T-cell (primary cell): ENCODE measurements around the gene LDB2. TPM values are rescaled to one million over a fixed set of nuclear protein-coding genes. Genes with fewer than 3 reads are reported as not detected.
"Not testable (repeated sequence)": the region's sequence is repeated elsewhere in the genome, so short reads cannot be mapped to it uniquely, and the experiment has no call there.

Experiments used
- ATAC-seq, 4 experiments: fragments of 200-7000 bp in 3 of 4; fragments of 150-1000 bp in 1 of 4; cut with Tn5 transposase; replicated peaks in 1 of 4; 1 replicate in 3 of 4; 2 replicates in 1 of 4; pipeline ENCODE4 v1.10.0; 2021; ENCODE audit warnings: moderate library complexity in 3 of 4, mild to moderate bottlenecking in 2 of 4, moderate number of reproducible peaks in 1 of 4
- CTCF ChIA-PET, 2 donors: fragments of 300-600 bp; sonication (Branson Sonifier 250); formaldehyde crosslinking; loops; one replicate each; lab custom pipeline; 2022; ENCODE audit warnings: antibody characterized with exemption in 2 of 2; lab: Charles Lee
- POLR2A ChIA-PET, 2 donors: fragments of 300-600 bp; sonication (Branson Sonifier 250); formaldehyde crosslinking; loops; one replicate each; lab custom pipeline; 2022; ENCODE audit warnings: antibody characterized with exemption in 2 of 2; lab: Charles Lee
- DNase-seq, 35 experiments: peaks; one replicate each; pipeline versions ENCODE4 v3.0.0 to v3.0.0-alpha.2; 2013 to 2023
- H3K27ac ChIP-seq: one replicate; pipeline ENCODE4 v1.5.1; 2013; ENCODE audit warnings: low read length
- H3K27me3 ChIP-seq, 2 experiments: replicated peaks in 1 of 2; 1 replicate in 1 of 2; 2 replicates in 1 of 2; pipeline versions ENCODE4 v1.6.1 to v1.7.0; 2013; ENCODE audit warnings: low read length in 1 of 2, mixed read lengths in 1 of 2; ENCODE audit not compliant: control insufficient read depth in 2 of 2, insufficient read depth in 2 of 2; ENCODE audit errors: extremely low read depth in 1 of 2
- H3K36me3 ChIP-seq, 2 donors: 1 replicate in 1 of 2; 2 replicates in 1 of 2; pipeline versions ENCODE4 v1.6.1 to v1.7.0; 2013; ENCODE audit warnings: low read length in 1 of 2; ENCODE audit not compliant: control insufficient read depth in 2 of 2, insufficient read depth in 1 of 2; ENCODE audit errors: extremely low read depth in 1 of 2
- H3K4me1 ChIP-seq, 2 experiments: 1 replicate in 1 of 2; 2 replicates in 1 of 2; pipeline versions ENCODE4 v1.6.1 to v1.7.0; 2013; ENCODE audit warnings: low read length in 2 of 2, mixed read lengths in 1 of 2; ENCODE audit not compliant: insufficient read depth in 2 of 2, control insufficient read depth in 1 of 2; ENCODE audit errors: extremely low read depth in 1 of 2
- H3K4me3 ChIP-seq, 2 donors: 1 replicate in 1 of 2; 2 replicates in 1 of 2; pipeline versions ENCODE4 v1.5.1 to v1.7.0; 2013; ENCODE audit warnings: mild to moderate bottlenecking in 2 of 2, low read length in 1 of 2, moderate library complexity in 1 of 2; ENCODE audit not compliant: control insufficient read depth in 1 of 2; ENCODE audit errors: extremely low read depth in 1 of 2
- H3K9me3 ChIP-seq: 2 replicates; pipeline ENCODE4 v1.7.0; 2013
- H3K27ac Mint-ChIP-seq, 2 donors: one replicate each; pipeline ENCODE4 v1.8.0; 2020 to 2021; ENCODE audit warnings: mild to moderate bottlenecking in 2 of 2, mixed read lengths in 2 of 2
- H3K27me3 Mint-ChIP-seq, 2 donors: one replicate each; pipeline ENCODE4 v1.8.0; 2021 to 2022; ENCODE audit warnings: mixed read lengths in 2 of 2
- H3K36me3 Mint-ChIP-seq: one replicate; pipeline ENCODE4 v1.8.0; 2021; ENCODE audit warnings: mixed read lengths
- H3K4me1 Mint-ChIP-seq, 3 donors: one replicate each; pipeline ENCODE4 v1.8.0; 2020 to 2022; ENCODE audit warnings: mixed read lengths in 3 of 3, mild to moderate bottlenecking in 1 of 3
- H3K4me3 Mint-ChIP-seq, 3 donors: one replicate each; pipeline ENCODE4 v1.8.0; 2020 to 2022; ENCODE audit warnings: mild to moderate bottlenecking in 3 of 3, mixed read lengths in 3 of 3, moderate library complexity in 3 of 3
- H3K9me3 Mint-ChIP-seq, 3 donors: one replicate each; pipeline ENCODE4 v1.8.0; 2020 to 2022; ENCODE audit warnings: mixed read lengths in 3 of 3
- WGBS: methylation state at CpG from one replicate; pipeline ENCODE4 v1.1.5; 2013; ENCODE audit warnings: missing lambda C conversion rate; ENCODE audit not compliant: insufficient coverage; 5-methylcytosine and 5-hydroxymethylcytosine counted together
- total RNA-seq, 35 experiments: library from RNA in 6 of 35; stranded (reverse) in 6 of 35; fragments of 120-200 nt in 1 of 35; gene quantifications; one replicate each; pipeline versions ENCODE4 v1.2.1 to v1.2.4 and lab custom pipeline; 2013 to 2026

The LDB2 gene
- total RNA-seq, 5 donors from 2014 or later (not counting 1 experiment from before 2014, with no cell fraction given), result 0.15 to 0.82 (median 0.39) TPM; not detected in 2

GRCh38 chr4:16918716-16919115 lies 20.3 kb upstream of the LDB2 start:
- H3K27ac ChIP-seq, H3K4me3 ChIP-seq, H3K27me3 ChIP-seq, H3K36me3 ChIP-seq, H3K9me3 ChIP-seq, CTCF ChIA-PET, H3K36me3 Mint-ChIP-seq, DNase-seq, ATAC-seq, H3K4me1 Mint-ChIP-seq, H3K27me3 Mint-ChIP-seq, H3K27ac Mint-ChIP-seq, H3K9me3 Mint-ChIP-seq, H3K4me3 Mint-ChIP-seq, H3K4me1 ChIP-seq, POLR2A ChIA-PET: not testable (repeated sequence)
- WGBS, result no CpG with 5 or more reads among the region's 4 CpGs

GRCh38 chr4:16916719-16917337 lies 18.4 kb upstream of the LDB2 start:
- peaks cover 0 to 3% of the 10 kb centered on the region in 2 experiments for H3K4me1 ChIP-seq
- no peak overlapping the region for H3K4me3 Mint-ChIP-seq
- H3K36me3 ChIP-seq, result no peaks in the 10 kb centered on the region
- H3K27ac Mint-ChIP-seq, result no peak overlapping the region
- H3K9me3 Mint-ChIP-seq, result no peaks in the 10 kb centered on the region
- H3K27me3 ChIP-seq, result no peaks in the 10 kb centered on the region
- DNase-seq (peak; percentile 15 to 80 (median 53)), ATAC-seq (peak; percentile 58 to 87 (median 80))
- 56% methylated on average over 11 of the region's 13 CpGs for WGBS
- CTCF ChIA-PET, result interaction anchor here (0.6 to 1.7 kb wide), 8 partner anchors 9 to 939 kb away, joined by 3 to 7 read pairs (median 4); no protein-coding TSS in a partner anchor
- H3K4me3 ChIP-seq, result no peak overlapping the region
- H3K27me3 Mint-ChIP-seq, result peaks cover 0 to 2% of the 10 kb centered on the region in 2 donors
- no peaks in the 10 kb centered on the region for H3K36me3 Mint-ChIP-seq
- no peak overlapping the region for H3K27ac ChIP-seq
- no peaks in the 10 kb centered on the region for H3K4me1 Mint-ChIP-seq
- POLR2A ChIA-PET, result interaction anchor here in 1 of 2 donors (0.5 kb wide), 1 partner anchor 9 kb away, joined by 3 read pairs; no protein-coding TSS in a partner anchor
- H3K9me3 ChIP-seq, result no peaks in the 10 kb centered on the region

GRCh38 chr4:16916031-16916430 lies 17.6 kb upstream of the LDB2 start:
- Mint-ChIP-seq H3K27ac (no peak overlapping the region), H3K4me1 (no peaks in the 10 kb centered on the region), H3K4me3 (no peak overlapping the region), H3K27me3 (peaks cover 0 to 2% of the 10 kb centered on the region in 2 donors), H3K36me3 (no peaks in the 10 kb centered on the region), H3K9me3 (no peaks in the 10 kb centered on the region)
- no peak overlapping the region for H3K4me3 ChIP-seq
- WGBS, result no CpG with 5 or more reads among the region's 2 CpGs
- no peak overlapping the region for H3K27ac ChIP-seq
- ChIA-PET POLR2A (no interaction called here), CTCF (interaction anchor here (0.6 to 1.7 kb wide), 8 partner anchors 10 to 938 kb away, joined by 3 to 7 read pairs (median 4); no protein-coding TSS in a partner anchor)
- ATAC-seq (no peak), DNase-seq (no peak)
- H3K36me3 ChIP-seq, result no peaks in the 10 kb centered on the region
- peaks cover 0 to 3% of the 10 kb centered on the region in 2 experiments for H3K4me1 ChIP-seq
- H3K27me3 ChIP-seq, result no peaks in the 10 kb centered on the region
- no peaks in the 10 kb centered on the region for H3K9me3 ChIP-seq

GRCh38 chr4:16914208-16914607 lies 15.8 kb upstream of the LDB2 start:
- Histone ChIP-seq H3K36me3 (no peaks in the 10 kb centered on the region), H3K4me1 (peaks cover 0 to 3% of the 10 kb centered on the region in 2 experiments), H3K27me3 (peaks cover 0 to 1% of the 10 kb centered on the region in 2 experiments), H3K9me3 (no peaks in the 10 kb centered on the region), H3K4me3 (no peak overlapping the region), H3K27ac (no peak overlapping the region)
- Mint-ChIP-seq H3K36me3 (no peaks in the 10 kb centered on the region), H3K4me3 (no peak overlapping the region), H3K9me3 (no peaks in the 10 kb centered on the region), H3K27me3 (peaks cover 0 to 2% of the 10 kb centered on the region in 2 donors), H3K4me1 (no peaks in the 10 kb centered on the region), H3K27ac (no peak overlapping the region)
- WGBS, result no CpG with 5 or more reads among the region's 1 CpG
- ChIA-PET POLR2A (no interaction called here), CTCF (interaction anchor here in 1 of 2 donors (0.6 kb wide), 1 partner anchor 534 kb away, joined by 3 read pairs; no protein-coding TSS in a partner anchor)
- ATAC-seq (no peak), DNase-seq (no peak)

- Histone ChIP-seq H3K4me1 (peaks cover 0 to 3% of the 10 kb centered on the region in 2 experiments), H3K9me3 (no peaks in the 10 kb centered on the region), H3K27ac (no peak overlapping the region), H3K27me3 (peaks cover 0 to 3% of the 10 kb centered on the region in 2 experiments), H3K4me3 (no peak overlapping the region), H3K36me3 (no peaks in the 10 kb centered on the region)
- ChIA-PET CTCF (interaction anchor here in 1 of 2 donors (0.8 kb wide), 1 partner anchor 8 kb away, joined by 3 read pairs; no protein-coding TSS in a partner anchor), POLR2A (no interaction called here)
- ATAC-seq (no peak), DNase-seq (no peak)
- peaks cover 0 to 3% of the 10 kb centered on the region in 2 donors for H3K27me3 Mint-ChIP-seq
- 90% methylated on average over 4 of the region's 5 CpGs for WGBS
- H3K4me1 Mint-ChIP-seq, result no peaks in the 10 kb centered on the region
- H3K9me3 Mint-ChIP-seq, result no peaks in the 10 kb centered on the region
- H3K27ac Mint-ChIP-seq, result no peak overlapping the region
- no peaks in the 10 kb centered on the region for H3K36me3 Mint-ChIP-seq
- no peak overlapping the region for H3K4me3 Mint-ChIP-seq
Observed at GRCh38 chr4:16912896-16913295, 14.5 kb upstream of the LDB2 start.

GRCh38 chr4:16909281-16909680 lies 10.8 kb upstream of the LDB2 start:
- DNase-seq, result no peak
- H3K36me3 ChIP-seq, result no peaks in the 10 kb centered on the region
- no peaks in the 10 kb centered on the region for H3K36me3 Mint-ChIP-seq
- ATAC-seq, result no peak
- H3K9me3 Mint-ChIP-seq, result no peaks in the 10 kb centered on the region
- no peak overlapping the region for H3K4me3 ChIP-seq
- no peaks in the 10 kb centered on the region for H3K9me3 ChIP-seq
- H3K4me1 ChIP-seq, result no peaks in the 10 kb centered on the region
- no peak overlapping the region for H3K27ac ChIP-seq
- no peaks in the 10 kb centered on the region for H3K4me1 Mint-ChIP-seq
- 88% methylated on average over 5 of the region's 8 CpGs for WGBS
- no peak overlapping the region for H3K27ac Mint-ChIP-seq
- CTCF ChIA-PET, result no interaction called here
- peaks cover 0 to 3% of the 10 kb centered on the region in 2 donors for H3K27me3 Mint-ChIP-seq
- H3K27me3 ChIP-seq, result peaks cover 0 to 3% of the 10 kb centered on the region in 2 experiments
- H3K4me3 Mint-ChIP-seq, result no peak overlapping the region
- POLR2A ChIA-PET, result no interaction called here
